DOHH2 (cell line): ENCODE measurements around the gene GPR26.

Experiments used
- H3F3A ChIP-seq: fragments of 200-600 bp; sonication (generic), shearing (Covaris generic); 2 replicates; pipeline ENCODE4 v1.6.0; 2016; ENCODE audit warnings: antibody characterized with exemption, mild to moderate bottlenecking; ENCODE audit not compliant: control insufficient read depth, insufficient read depth
- H3K27ac ChIP-seq: fragments of 200-600 bp; sonication (generic); 2 replicates; pipeline ENCODE4 v1.5.1; 2014; ENCODE audit warnings: low read depth, mild to moderate bottlenecking, low read length, moderate library complexity
- H3K27me3 ChIP-seq: fragments of 200-600 bp; sonication (generic); 2 replicates; pipeline ENCODE4 v1.6.1; 2014; ENCODE audit warnings: mild to moderate bottlenecking, low read length, mixed read lengths; ENCODE audit not compliant: control insufficient read depth
- H3K36me3 ChIP-seq: fragments of 200-600 bp; sonication (generic); 2 replicates; pipeline ENCODE4 v1.6.1; 2014; ENCODE audit warnings: mild to moderate bottlenecking, low read length, moderate library complexity, mixed read lengths; ENCODE audit not compliant: control insufficient read depth
- H3K4me1 ChIP-seq: fragments of 200-600 bp; sonication (generic); 2 replicates; pipeline ENCODE4 v1.6.1; 2014; ENCODE audit warnings: mild to moderate bottlenecking, low read length, mixed read lengths; ENCODE audit not compliant: control insufficient read depth
- H3K4me2 ChIP-seq: fragments of 200-600 bp; sonication (generic); 2 replicates; pipeline ENCODE4 v1.6.0; 2014; ENCODE audit warnings: mild to moderate bottlenecking, low read length, moderate library complexity
- H3K4me3 ChIP-seq: fragments of 200-600 bp; sonication (generic); 2 replicates; pipeline ENCODE4 v1.5.1; 2014; ENCODE audit warnings: mild to moderate bottlenecking, low read length, mixed read lengths
- H3K79me2 ChIP-seq: fragments of 200-600 bp; sonication (generic); 2 replicates; pipeline ENCODE4 v1.6.1; 2014; ENCODE audit warnings: mild to moderate bottlenecking, low read length, mixed read lengths; ENCODE audit not compliant: control insufficient read depth
- H3K9me2 ChIP-seq: fragments of 200-600 bp; sonication (generic); replicated peaks from 2 replicates; pipeline ENCODE4 v1.6.1; 2014; ENCODE audit warnings: mild to moderate bottlenecking, low read length, mixed read lengths; ENCODE audit not compliant: control insufficient read depth
- H3K9me3 ChIP-seq: fragments of 200-600 bp; sonication (generic); 2 replicates; pipeline ENCODE4 v1.6.1; 2014; ENCODE audit warnings: antibody characterized with exemption, low read length, mixed read lengths; ENCODE audit not compliant: control insufficient read depth, insufficient read depth
- H4K20me1 ChIP-seq: fragments of 200-600 bp; sonication (generic); 2 replicates; pipeline ENCODE4 v1.6.0; 2014; ENCODE audit warnings: low read depth, mild to moderate bottlenecking, antibody characterized with exemption, low read length, moderate library complexity; ENCODE audit not compliant: control insufficient read depth, insufficient read depth
- CTCF ChIP-seq: fragments of 200-600 bp; sonication (generic); IDR thresholded peaks from one replicate; pipeline ENCODE4 v1.5.1; 2014; ENCODE audit warnings: antibody characterized with exemption, mild to moderate bottlenecking, low read depth, low read length; ENCODE audit not compliant: poor library complexity, severe bottlenecking
- EZH2phosphoT487 ChIP-seq: fragments of 200-600 bp; sonication (generic); IDR thresholded peaks from 2 replicates; pipeline ENCODE4 v1.6.1; 2017; ENCODE audit warnings: borderline replicate concordance, mild to moderate bottlenecking, antibody characterized with exemption, low read length, moderate library complexity, mixed read lengths

The GPR26 gene

GRCh38 chr10:123678376-123678775, 12.2 kb downstream of the GPR26 start:
- no peaks in the 10 kb centered on the region for H3K9me3 ChIP-seq
- TF ChIP-seq EZH2phosphoT487: no peak
- no peak for TF ChIP-seq CTCF

GRCh38 chr10:123681285-123681684, 15.1 kb downstream of the GPR26 start:
- H4K20me1 ChIP-seq: no peaks in the 10 kb centered on the region
- no peaks in the 10 kb centered on the region for H3K4me1 ChIP-seq
- TF ChIP-seq CTCF (no peak), EZH2phosphoT487 (no peak)
- no peaks in the 10 kb centered on the region for H3K9me3 ChIP-seq
- H3K36me3 ChIP-seq: no peaks in the 10 kb centered on the region
- no peak overlapping the region for H3K27ac ChIP-seq
- H3F3A ChIP-seq: no peaks in the 10 kb centered on the region
- peaks cover 8% of the 10 kb centered on the region for H3K27me3 ChIP-seq
- H3K79me2 ChIP-seq: no peaks in the 10 kb centered on the region
- H3K4me2 ChIP-seq: no peak overlapping the region
- no peak overlapping the region for H3K4me3 ChIP-seq
- no peaks in the 10 kb centered on the region for H3K9me2 ChIP-seq

More at GRCh38 chr10:123678376-123678775, 12.2 kb downstream of the GPR26 start:
- Histone ChIP-seq H3K79me2 (no peaks in the 10 kb centered on the region), H3K9me2 (no peaks in the 10 kb centered on the region), H3K4me2 (no peak overlapping the region), H3K36me3 (no peaks in the 10 kb centered on the region), H3F3A (no peaks in the 10 kb centered on the region), H3K4me1 (no peaks in the 10 kb centered on the region), H3K27me3 (peaks cover 8% of the 10 kb centered on the region), H3K27ac (no peak overlapping the region), H4K20me1 (no peaks in the 10 kb centered on the region), H3K4me3 (no peak overlapping the region)

- Histone ChIP-seq H3F3A (no peaks in the 10 kb centered on the region), H3K4me1 (no peaks in the 10 kb centered on the region), H3K27ac (no peak overlapping the region), H3K9me3 (no peaks in the 10 kb centered on the region), H3K9me2 (no peaks in the 10 kb centered on the region), H3K4me2 (no peak overlapping the region), H3K27me3 (peaks cover 8% of the 10 kb centered on the region), H4K20me1 (no peaks in the 10 kb centered on the region), H3K36me3 (no peaks in the 10 kb centered on the region), H3K4me3 (no peak overlapping the region), H3K79me2 (no peaks in the 10 kb centered on the region)
- TF ChIP-seq CTCF: no peak
- TF ChIP-seq EZH2phosphoT487: no peak
Observed at GRCh38 chr10:123682477-123682876, 16.3 kb downstream of the GPR26 start.

- no peaks in the 10 kb centered on the region for H3K9me2 ChIP-seq
- no peaks in the 10 kb centered on the region for H3K9me3 ChIP-seq
- H3K4me1 ChIP-seq: no peaks in the 10 kb centered on the region
- H3K4me3 ChIP-seq: no peak overlapping the region
- TF ChIP-seq CTCF (no peak), EZH2phosphoT487 (no peak)
- no peak overlapping the region for H3K4me2 ChIP-seq
- no peaks in the 10 kb centered on the region for H4K20me1 ChIP-seq
- H3K27me3 ChIP-seq: peaks cover 8% of the 10 kb centered on the region
- no peaks in the 10 kb centered on the region for H3F3A ChIP-seq
- H3K27ac ChIP-seq: no peak overlapping the region
- no peaks in the 10 kb centered on the region for H3K36me3 ChIP-seq
- H3K79me2 ChIP-seq: no peaks in the 10 kb centered on the region
Observed at GRCh38 chr10:123683459-123683858, 17.3 kb downstream of the GPR26 start.
